ENCODE measurements around the gene RAB6B.
"Not testable (repeated sequence)": the region's sequence is repeated elsewhere in the genome, so short reads cannot be mapped to it uniquely, and the experiment has no call there.

The RAB6B gene

GRCh38 chr3:133792171-133792763 lies 103.4 kb downstream of the RAB6B start:
- no peak for DNase-seq (ENCODE audit: low read depth)

GRCh38 chr3:133788024-133788423 lies 107.7 kb downstream of the RAB6B start:
- no peak for DNase-seq (ENCODE audit: low read depth)
- no peak overlapping the region for H3K4me3 ChIP-seq (ENCODE audit: low read depth, low read length)

More at GRCh38 chr3:133792171-133792763, 103.4 kb downstream of the RAB6B start:
- no peak overlapping the region for H3K4me3 ChIP-seq (ENCODE audit: low read depth, low read length)

- DNase-seq (ENCODE audit: low read depth): no peak
- H3K4me3 ChIP-seq (ENCODE audit: low read depth, low read length): no peak overlapping the region
Measured at GRCh38 chr3:133783762-133784161, 111.9 kb downstream of the RAB6B start.

- DNase-seq (ENCODE audit: low read depth): no peak
- H3K4me3 ChIP-seq (ENCODE audit: low read depth, low read length): no peak overlapping the region
Measured at GRCh38 chr3:133782454-133782853, 113.2 kb downstream of the RAB6B start.

- no peak for DNase-seq (ENCODE audit: low read depth)
- no peak overlapping the region for H3K4me3 ChIP-seq (ENCODE audit: low read depth, low read length)
Measured at GRCh38 chr3:133781570-133781969, 114.1 kb downstream of the RAB6B start.

GRCh38 chr3:133780756-133781155 lies 114.9 kb downstream of the RAB6B start:
- DNase-seq (ENCODE audit: low read depth); H3K4me3 ChIP-seq (ENCODE audit: low read depth, low read length): not testable (repeated sequence)

- H3K4me3 ChIP-seq (ENCODE audit: low read depth, low read length): no peak overlapping the region
- DNase-seq (ENCODE audit: low read depth): no peak
Measured at GRCh38 chr3:133779626-133780203, 116.0 kb downstream of the RAB6B start.

- DNase-seq (ENCODE audit: low read depth): no peak
- H3K4me3 ChIP-seq (ENCODE audit: low read depth, low read length): no peak overlapping the region
Measured at GRCh38 chr3:133777807-133778568, 117.7 kb downstream of the RAB6B start.

GRCh38 chr3:133776794-133777438 lies 118.8 kb downstream of the RAB6B start:
- no peak overlapping the region for H3K4me3 ChIP-seq (ENCODE audit: low read depth, low read length)
- no peak for DNase-seq (ENCODE audit: low read depth)

GRCh38 chr3:133775835-133776234 lies 119.8 kb downstream of the RAB6B start:
- no peak for DNase-seq (ENCODE audit: low read depth)
- H3K4me3 ChIP-seq (ENCODE audit: low read depth, low read length): no peak overlapping the region

- DNase-seq (ENCODE audit: low read depth): no peak
- H3K4me3 ChIP-seq (ENCODE audit: low read depth, low read length): no peak overlapping the region
Measured at GRCh38 chr3:133775309-133775708, 120.4 kb downstream of the RAB6B start.

Data from skeletal muscle cell (primary cell).